Hepatocyte (in vitro differentiated cells): ENCODE data around the gene UBALD2. TPM values are rescaled to one million over a fixed set of nuclear protein-coding genes. Genes with fewer than 3 reads are reported as not detected.
"Not testable (repeated sequence)": the region's sequence is repeated elsewhere in the genome, so short reads cannot be mapped to it uniquely, and the experiment has no call there.

ENCODE experiments used
- DNase-seq: peaks from one replicate; pipeline ENCODE4 v3.0.0-alpha.2; 2016; ENCODE audit warnings: low spot score
- H2AFZ ChIP-seq: fragments of 200-600 bp; sonication (generic); 2 replicates; pipeline ENCODE4 v1.6.0; 2016; ENCODE audit warnings: antibody characterized with exemption, mild to moderate bottlenecking
- H3K27ac ChIP-seq: fragments of 200-600 bp; sonication (generic); 2 replicates; pipeline ENCODE4 v1.5.1; 2016; ENCODE audit warnings: mild to moderate bottlenecking
- H3K27me3 ChIP-seq: fragments of 200-600 bp; sonication (generic); 2 replicates; pipeline ENCODE4 v1.6.1; 2016
- H3K36me3 ChIP-seq: fragments of 200-600 bp; sonication (generic); replicated peaks from 2 replicates; pipeline ENCODE4 v1.5.1; 2016; ENCODE audit warnings: low read depth; ENCODE audit not compliant: insufficient read depth
- H3K4me1 ChIP-seq: fragments of 200-600 bp; sonication (generic); 2 replicates; pipeline ENCODE4 v1.5.1; 2016; ENCODE audit warnings: mild to moderate bottlenecking, moderate library complexity; ENCODE audit not compliant: insufficient read depth
- H3K4me2 ChIP-seq: fragments of 200-600 bp; sonication (generic); 2 replicates; pipeline ENCODE4 v1.6.0; 2016
- H3K4me3 ChIP-seq: fragments of 200-600 bp; sonication (generic); 2 replicates; pipeline ENCODE4 v1.5.1; 2016; ENCODE audit warnings: mild to moderate bottlenecking
- H3K79me2 ChIP-seq: fragments of 200-600 bp; sonication (generic); 2 replicates; pipeline ENCODE4 v1.6.0; 2017; ENCODE audit warnings: mild to moderate bottlenecking
- H3K9me2 ChIP-seq: fragments of 200-600 bp; sonication (generic); replicated peaks from 2 replicates; pipeline ENCODE4 v1.6.0; 2017; ENCODE audit warnings: mild to moderate bottlenecking; ENCODE audit not compliant: insufficient read depth
- H3K9me3 ChIP-seq: fragments of 200-600 bp; sonication (generic); 2 replicates; pipeline ENCODE4 v1.5.1; 2016; ENCODE audit warnings: low read depth, mild to moderate bottlenecking
- H4K20me1 ChIP-seq: fragments of 200-600 bp; sonication (generic); 2 replicates; pipeline ENCODE4 v1.6.0; 2016; ENCODE audit warnings: mild to moderate bottlenecking; ENCODE audit not compliant: insufficient read depth, poor library complexity, severe bottlenecking
- EZH2 ChIP-seq: fragments of 200-600 bp; sonication (generic); IDR thresholded peaks from 2 replicates; pipeline ENCODE4 v1.6.1; 2016; ENCODE audit warnings: antibody characterized with exemption, mild to moderate bottlenecking, borderline replicate concordance
- EZH2phosphoT487 ChIP-seq: fragments of 200-600 bp; sonication (generic); IDR thresholded peaks from one replicate; pipeline ENCODE4 v1.6.1; 2018; ENCODE audit warnings: antibody characterized with exemption, mild to moderate bottlenecking, low read depth, moderate library complexity; ENCODE audit not compliant: unreplicated experiment, severe bottlenecking
- WGBS: methylation state at CpG from one replicate; pipeline ENCODE4 v1.1.6; 2016; ENCODE audit warnings: low lambda C conversion rate; ENCODE audit errors: missing lambda C conversion rate; 5-methylcytosine and 5-hydroxymethylcytosine counted together
- polyA plus RNA-seq: library from polyadenylated mRNA; unstranded; fragments of >200 nt; fragmentation: Nextera tagmentation; extraction: Ambion mirVana; gene quantifications from 2 replicates; pipeline ENCODE4 v1.2.1, GENCODE V29; 2016
- total RNA-seq: library from RNA; depleted of rRNA; stranded (reverse); fragments of >200 nt; gene quantifications from 2 replicates; pipeline ENCODE4 v1.2.3, GENCODE V29; 2014
- TF ChIP-seq, protein P1 (sequence below): fragments of 200-600 bp; sonication (generic); IDR thresholded peaks from 2 replicates; pipeline ENCODE4 v1.5.1; 2016; ENCODE audit warnings: antibody characterized with exemption, mild to moderate bottlenecking; ENCODE audit not compliant: poor library complexity

UBALD2 gene
- total and polyA plus RNA-seq, 2 experiments from 2014 or later = 10.2 to 13.1 TPM

GRCh38 chr17:76250141-76250540 lies 15.0 kb upstream of the UBALD2 start:
- H3K27ac ChIP-seq = no peak overlapping the region
- no peaks in the 10 kb centered on the region for H3K79me2 ChIP-seq
- no peaks in the 10 kb centered on the region for H4K20me1 ChIP-seq
- no peak overlapping the region for H3K4me3 ChIP-seq
- WGBS = 91% methylated on average over 6 of the region's 6 CpGs
- peaks cover 39% of the 10 kb centered on the region for H3K4me1 ChIP-seq
- H3K27me3 ChIP-seq = no peaks in the 10 kb centered on the region
- no peak overlapping the region for H2AFZ ChIP-seq
- no peaks in the 10 kb centered on the region for H3K9me2 ChIP-seq
- H3K36me3 ChIP-seq = no peaks in the 10 kb centered on the region
- TF ChIP-seq EZH2phosphoT487 (no peak), EZH2 (no peak)
- TF ChIP-seq, protein P1, sequence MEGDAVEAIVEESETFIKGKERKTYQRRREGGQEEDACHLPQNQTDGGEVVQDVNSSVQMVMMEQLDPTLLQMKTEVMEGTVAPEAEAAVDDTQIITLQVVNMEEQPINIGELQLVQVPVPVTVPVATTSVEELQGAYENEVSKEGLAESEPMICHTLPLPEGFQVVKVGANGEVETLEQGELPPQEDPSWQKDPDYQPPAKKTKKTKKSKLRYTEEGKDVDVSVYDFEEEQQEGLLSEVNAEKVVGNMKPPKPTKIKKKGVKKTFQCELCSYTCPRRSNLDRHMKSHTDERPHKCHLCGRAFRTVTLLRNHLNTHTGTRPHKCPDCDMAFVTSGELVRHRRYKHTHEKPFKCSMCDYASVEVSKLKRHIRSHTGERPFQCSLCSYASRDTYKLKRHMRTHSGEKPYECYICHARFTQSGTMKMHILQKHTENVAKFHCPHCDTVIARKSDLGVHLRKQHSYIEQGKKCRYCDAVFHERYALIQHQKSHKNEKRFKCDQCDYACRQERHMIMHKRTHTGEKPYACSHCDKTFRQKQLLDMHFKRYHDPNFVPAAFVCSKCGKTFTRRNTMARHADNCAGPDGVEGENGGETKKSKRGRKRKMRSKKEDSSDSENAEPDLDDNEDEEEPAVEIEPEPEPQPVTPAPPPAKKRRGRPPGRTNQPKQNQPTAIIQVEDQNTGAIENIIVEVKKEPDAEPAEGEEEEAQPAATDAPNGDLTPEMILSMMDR = no peak
- no peaks in the 10 kb centered on the region for H3K9me3 ChIP-seq
- H3K4me2 ChIP-seq = no peak overlapping the region
- no peak for DNase-seq

GRCh38 chr17:76251478-76252039 lies 13.6 kb upstream of the UBALD2 start:
- Histone ChIP-seq H3K27ac (peak overlapping the region; percentile 71), H3K79me2 (no peaks in the 10 kb centered on the region), H3K4me1 (peaks cover 28% of the 10 kb centered on the region), H3K27me3 (no peaks in the 10 kb centered on the region), H3K4me2 (peak overlapping the region; percentile 15), H4K20me1 (no peaks in the 10 kb centered on the region), H2AFZ (peak overlapping the region; percentile 1), H3K36me3 (no peaks in the 10 kb centered on the region), H3K9me3 (no peaks in the 10 kb centered on the region), H3K4me3 (no peak overlapping the region), H3K9me2 (no peaks in the 10 kb centered on the region)
- no peak for TF ChIP-seq EZH2
- no peak for TF ChIP-seq EZH2phosphoT487
- TF ChIP-seq, protein P1 = no peak
- DNase-seq = no peak
- 81% methylated on average over 8 of the region's 8 CpGs for WGBS

- Histone ChIP-seq H3K4me2 (peak overlapping the region; percentile 41), H3K36me3 (no peaks in the 10 kb centered on the region), H4K20me1 (no peaks in the 10 kb centered on the region), H3K27ac (peak overlapping the region; percentile 71), H3K4me1 (peaks cover 22% of the 10 kb centered on the region), H3K9me3 (no peaks in the 10 kb centered on the region), H3K4me3 (no peak overlapping the region), H3K9me2 (no peaks in the 10 kb centered on the region), H3K27me3 (no peaks in the 10 kb centered on the region), H2AFZ (peak overlapping the region; percentile 1), H3K79me2 (no peaks in the 10 kb centered on the region)
- 62% methylated on average over 11 of the region's 11 CpGs for WGBS
- peak; percentile 67 for DNase-seq
- TF ChIP-seq EZH2phosphoT487 = no peak
- TF ChIP-seq EZH2 = no peak
- TF ChIP-seq, protein P1 = no peak
Observed at GRCh38 chr17:76252040-76252954, 12.9 kb upstream of the UBALD2 start.

DNA sequence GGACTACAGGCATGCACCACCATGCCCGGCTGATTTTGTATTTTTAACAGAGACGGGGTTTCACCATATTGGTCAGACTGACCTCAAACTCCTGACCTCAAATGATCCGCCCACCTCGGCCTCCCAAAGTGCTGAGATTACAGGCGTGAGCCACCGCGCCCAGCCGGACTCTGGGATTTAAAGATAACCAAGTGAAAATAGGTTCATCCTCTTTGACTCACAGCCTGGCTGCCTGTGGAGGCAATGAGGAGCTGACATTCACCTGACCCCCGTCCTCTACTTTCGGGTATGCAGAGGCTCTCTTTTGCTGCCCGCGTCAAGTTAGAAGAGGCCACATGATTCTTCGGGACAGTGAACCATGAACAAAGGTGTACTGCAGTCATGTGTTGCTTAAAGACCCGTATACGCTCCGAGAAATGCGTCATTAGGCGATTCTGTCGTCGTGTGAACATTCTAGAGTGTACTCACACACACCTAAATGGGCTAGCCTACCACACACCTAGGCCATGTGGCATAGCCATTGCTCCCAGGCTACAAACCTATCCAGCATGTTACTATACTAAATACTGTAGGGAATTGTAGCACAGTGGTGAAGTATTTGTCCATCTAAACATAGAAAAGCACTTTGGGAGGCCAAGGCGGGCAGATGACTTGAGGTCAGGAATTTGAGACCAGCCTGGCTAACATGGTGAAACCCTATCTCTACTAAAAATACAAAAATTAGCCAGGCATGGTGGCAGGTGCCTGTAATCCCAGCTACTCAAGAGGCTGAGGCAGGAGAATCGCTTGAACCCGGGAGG lies 12.0 kb upstream of the UBALD2 start:
- not testable (repeated sequence) for H2AFZ ChIP-seq
- Histone ChIP-seq H3K4me2 (peak overlapping the region; percentile 41), H3K27ac (peak overlapping the region; percentile 71)

More for the DNA sequence above, 12.0 kb upstream of the UBALD2 start:
- H3K79me2 ChIP-seq, DNase-seq, H3K36me3 ChIP-seq, H4K20me1 ChIP-seq, H3K4me3 ChIP-seq, H3K9me3 ChIP-seq, H3K9me2 ChIP-seq, H3K27me3 ChIP-seq: not testable (repeated sequence)
- WGBS = 93% methylated on average over 23 of the region's 23 CpGs
- H3K4me1 ChIP-seq = peaks cover 19% of the 10 kb centered on the region
